OCI-LY3 (cell line): ENCODE results near the gene DTYMK.

Source experiments
- CTCF ChIP-seq: fragments of 200-600, 300-600 bp; sonication (generic); IDR thresholded peaks from 2 replicates; pipeline ENCODE4 v1.5.1; 2014; ENCODE audit warnings: antibody characterized with exemption, low read length, low read depth
- EZH2phosphoT487 ChIP-seq: fragments of 200-600 bp; shearing (Covaris generic); IDR thresholded peaks from 2 replicates; pipeline ENCODE4 v1.6.1; 2018; ENCODE audit warnings: antibody characterized with exemption, mixed run types, low read depth

GRCh38 chr2:241736111-241736510 is 49.5 kb upstream of the DTYMK start:
- TF ChIP-seq EZH2phosphoT487 (no peak), CTCF (no peak)
